HCT116 (cell line): ENCODE data around the gene STK32B. TPM values are rescaled to one million over a fixed set of nuclear protein-coding genes. Genes with fewer than 3 reads are reported as not detected.

ENCODE experiments used
- ATAC-seq: fragments of 200-7000 bp; cut with Tn5 transposase; 2 replicates; pipeline ENCODE4 v1.9.1; 2020; ENCODE audit warnings: mild to moderate bottlenecking, moderate library complexity
- BruUV-seq: library from RNA; stranded (reverse); fragments of 400-500 nt; replicated peaks from 2 replicates; lab custom pipeline; 2021; lab: Mats Ljungman, UMichigan
- CTCF ChIA-PET: fragments of 300-600 bp; sonication (Branson Sonifier 250); formaldehyde crosslinking; loops from one replicate; lab custom pipeline; 2021; ENCODE audit warnings: antibody characterized with exemption; lab: Charles Lee
- POLR2A ChIA-PET: fragments of 300-600, 350-600 bp; sonication (Branson Sonifier 250); formaldehyde crosslinking; loops from one replicate; lab custom pipeline; 2021; ENCODE audit warnings: antibody characterized with exemption; lab: Charles Lee
- RAD21 ChIA-PET, 2 experiments: fragments of 300-600 bp; sonication (Branson Sonifier 250); formaldehyde crosslinking; loops; one replicate each; lab custom pipeline; 2023; ENCODE audit warnings: low total read pairs in 2 of 2; ENCODE audit not compliant: uncharacterized antibody in 2 of 2, unreplicated experiment in 2 of 2, low non-redundant PET in 1 of 2; lab: Charles Lee
- DNase-seq: peaks from one replicate; pipeline ENCODE4 v3.0.0-alpha.2; 2010; ENCODE audit warnings: low read depth, low spot score
- H2AFZ ChIP-seq: fragments of 200-600 bp; shearing (Covaris generic), sonication (generic); 2 replicates; pipeline ENCODE4 v1.6.1; 2017; ENCODE audit warnings: low read depth, mixed run types, mixed read lengths, antibody characterized with exemption, low read length; ENCODE audit not compliant: poor library complexity, severe bottlenecking
- H3K27ac ChIP-seq: 2 replicates; pipeline ENCODE4 v1.5.1; 2012; ENCODE audit warnings: low read depth, low read length
- H3K27me3 ChIP-seq: fragments of 200-600 bp; sonication (generic); 2 replicates; pipeline ENCODE4 v1.6.1; 2016; ENCODE audit warnings: mixed run types, low read length, mixed read lengths; ENCODE audit not compliant: insufficient read depth
- H3K36me3 ChIP-seq, 2 experiments: fragments of 200-500 bp in 1 of 2; fragments of 200-600 bp in 1 of 2; sonication (Bioruptor generic) in 1 of 2; sonication (generic) in 1 of 2; 2 replicates each; pipeline versions ENCODE4 v1.5.1 to v1.6.1; 2014 to 2016; ENCODE audit warnings: low read length in 2 of 2, inconsistent platforms in 1 of 2, mixed read lengths in 1 of 2, mixed run types in 1 of 2; ENCODE audit not compliant: insufficient read depth in 2 of 2, control insufficient read depth in 1 of 2
- H3K4me1 ChIP-seq, 2 experiments: fragments of 200-600 bp in 1 of 2; sonication (generic) in 1 of 2; 2 replicates each; pipeline versions ENCODE4 v1.5.1 to v1.6.1; 2012 to 2017; ENCODE audit warnings: low read length in 2 of 2, inconsistent platforms in 1 of 2, mild to moderate bottlenecking in 1 of 2, mixed read lengths in 1 of 2, mixed run types in 1 of 2, moderate library complexity in 1 of 2; ENCODE audit not compliant: insufficient read depth in 2 of 2, control insufficient read depth in 1 of 2
- H3K4me2 ChIP-seq: fragments of 200-600 bp; sonication (generic); 2 replicates; pipeline ENCODE4 v1.6.1; 2017; ENCODE audit warnings: mixed run types, low read length, mixed read lengths
- H3K4me3 ChIP-seq, 2 experiments: fragments of 200-600 bp in 1 of 2; sonication (generic) in 1 of 2; replicated peaks in 1 of 2; 2 replicates each; pipeline ENCODE4 v1.5.1; 2011 to 2016; ENCODE audit warnings: low read length in 2 of 2, control low read depth in 1 of 2, low read depth in 1 of 2, mild to moderate bottlenecking in 1 of 2, mixed read lengths in 1 of 2, mixed run types in 1 of 2
- H3K79me2 ChIP-seq: fragments of 200-600 bp; sonication (generic); 2 replicates; pipeline ENCODE4 v1.6.1; 2017; ENCODE audit warnings: mild to moderate bottlenecking, mixed run types, low read length, moderate library complexity, mixed read lengths; ENCODE audit not compliant: insufficient read depth
- H3K9ac ChIP-seq: fragments of 200-600 bp; sonication (generic); 2 replicates; pipeline ENCODE4 v1.6.1; 2016; ENCODE audit warnings: low read length, mixed read lengths
- H3K9me2 ChIP-seq: fragments of 200-600 bp; sonication (generic), shearing (Covaris generic); 2 replicates; pipeline ENCODE4 v1.6.1; 2017; ENCODE audit warnings: mixed run types, mild to moderate bottlenecking, moderate library complexity; ENCODE audit not compliant: insufficient read depth
- H3K9me3 ChIP-seq, 2 experiments: fragments of 200-500 bp in 1 of 2; fragments of 200-600 bp in 1 of 2; sonication (Bioruptor generic) in 1 of 2; sonication (generic) in 1 of 2; 2 replicates each; pipeline ENCODE4 v1.6.1; 2014 to 2017; ENCODE audit warnings: low read length in 2 of 2, mixed read lengths in 2 of 2, inconsistent platforms in 1 of 2, low read depth in 1 of 2, mild to moderate bottlenecking in 1 of 2, mixed run types in 1 of 2, moderate library complexity in 1 of 2; ENCODE audit not compliant: control insufficient read depth in 1 of 2, insufficient read depth in 1 of 2
- H4K20me1 ChIP-seq: fragments of 200-600 bp; sonication (generic), shearing (Covaris generic); 2 replicates; pipeline ENCODE4 v1.6.1; 2017; ENCODE audit warnings: mixed run types, mild to moderate bottlenecking, moderate library complexity; ENCODE audit not compliant: insufficient read depth
- ATF3 ChIP-seq: IDR thresholded peaks from 2 replicates; pipeline ENCODE4 v1.6.1; 2012
- CBX3 ChIP-seq: IDR thresholded peaks from 2 replicates; pipeline ENCODE4 v1.6.1; 2012; ENCODE audit warnings: low read depth
- CEBPB ChIP-seq: IDR thresholded peaks from 2 replicates; pipeline ENCODE4 v1.6.1; 2012; ENCODE audit warnings: low read depth
- CTCF ChIP-seq, 3 experiments: fragments of 200-600 bp in 1 of 3; sonication (generic) in 1 of 3; IDR thresholded peaks in 2 of 3; conservative IDR thresholded peaks in 1 of 3; 2 replicates each; pipeline ENCODE4 v1.5.1; 2012 to 2017; ENCODE audit warnings: low read depth in 2 of 3, low read length in 2 of 3, antibody characterized with exemption in 1 of 3, borderline replicate concordance in 1 of 3, control low read depth in 1 of 3, mild to moderate bottlenecking in 1 of 3, mixed read lengths in 1 of 3, mixed run types in 1 of 3, moderate library complexity in 1 of 3; ENCODE audit not compliant: insufficient read depth in 1 of 3
- EGR1 ChIP-seq: IDR thresholded peaks from 2 replicates; pipeline ENCODE4 v1.6.1; 2012; ENCODE audit warnings: low read depth
- EZH2 ChIP-seq: fragments of 200-600 bp; sonication (generic); IDR thresholded peaks from 2 replicates; pipeline ENCODE4 v1.6.1; 2017; ENCODE audit warnings: antibody characterized with exemption, mixed run types
- EZH2phosphoT487 ChIP-seq: fragments of 200-600 bp; IDR thresholded peaks from 2 replicates; pipeline ENCODE4 v1.6.1; 2018; ENCODE audit warnings: antibody characterized with exemption, borderline replicate concordance
- FOSL1 ChIP-seq: IDR thresholded peaks from 2 replicates; pipeline ENCODE4 v1.6.1; 2012; ENCODE audit warnings: low read depth
- JUND ChIP-seq: IDR thresholded peaks from 2 replicates; pipeline ENCODE4 v1.6.1; 2012
- POLR2AphosphoS5 ChIP-seq: IDR thresholded peaks from 2 replicates; pipeline ENCODE4 v1.6.1; 2011; ENCODE audit warnings: mild to moderate bottlenecking, low read depth, low read length, moderate library complexity
- RAD21 ChIP-seq: IDR thresholded peaks from 2 replicates; pipeline ENCODE4 v1.6.1; 2012; ENCODE audit warnings: low read depth, mild to moderate bottlenecking
- REST ChIP-seq: IDR thresholded peaks from 2 replicates; pipeline ENCODE4 v1.6.1; 2012; ENCODE audit warnings: low read depth
- SIN3A ChIP-seq: IDR thresholded peaks from 2 replicates; pipeline ENCODE4 v1.6.1; 2012; ENCODE audit warnings: low read depth
- SRF ChIP-seq: IDR thresholded peaks from 2 replicates; pipeline ENCODE4 v1.6.1; 2012; ENCODE audit warnings: low read depth
- TCF7L2 ChIP-seq: IDR thresholded peaks from 2 replicates; pipeline ENCODE4 v1.7.0; 2011; ENCODE audit warnings: borderline replicate concordance, inconsistent platforms; ENCODE audit not compliant: insufficient read depth, insufficient read length; ENCODE audit errors: extremely low read depth
- YY1 ChIP-seq: IDR thresholded peaks from 2 replicates; pipeline ENCODE4 v1.6.1; 2011; ENCODE audit warnings: low read length, low read depth, moderate library complexity, mild to moderate bottlenecking; ENCODE audit not compliant: insufficient replicate concordance; ENCODE audit errors: extremely low read depth
- ZBTB33 ChIP-seq: IDR thresholded peaks from 2 replicates; pipeline ENCODE4 v1.6.1; 2011; ENCODE audit warnings: mild to moderate bottlenecking, low read length, moderate library complexity; ENCODE audit not compliant: insufficient replicate concordance; ENCODE audit errors: extremely low read depth
- ZFX ChIP-seq: fragments of 450-650 bp; IDR thresholded peaks from 2 replicates; pipeline ENCODE4 v1.6.1; 2017
- ZNF274 ChIP-seq: fragments of 200-500 bp; sonication (Bioruptor generic); IDR thresholded peaks from 2 replicates; pipeline ENCODE4 v1.6.1; 2014; ENCODE audit warnings: mild to moderate bottlenecking, low read depth, low read length, inconsistent platforms
- intact Hi-C: fragments of 100-400 bp; cut with micrococcal nuclease; formaldehyde crosslinking; loops from 2 replicates; pipeline ENCODE4 v1.10.0; 2022
- total RNA-seq: library from RNA; stranded (reverse); gene quantifications from one replicate; pipeline ENCODE4 v1.2.1, GENCODE V29; 2021; ENCODE audit not compliant: unreplicated experiment

The STK32B gene
- total RNA-seq, 1 experiment from 2014 or later: not detected

GRCh38 chr4:5212255-5213013 lies 161.2 kb downstream of the STK32B start:
- no peak overlapping the region for H3K4me3 ChIP-seq
- no peak for ATAC-seq
- H3K4me1 ChIP-seq: no peaks in the 10 kb centered on the region
- no TSS peak for BruUV-seq
- ChIA-PET POLR2A (no interaction called here), RAD21 (no interaction called here), CTCF (no interaction called here)
- H3K9me2 ChIP-seq: no peaks in the 10 kb centered on the region
- no peak overlapping the region for H2AFZ ChIP-seq
- peaks cover 52% of the 10 kb centered on the region for H3K27me3 ChIP-seq
- no peaks in the 10 kb centered on the region for H3K79me2 ChIP-seq
- no peak overlapping the region for H3K4me2 ChIP-seq
- TF ChIP-seq FOSL1 (no peak), POLR2AphosphoS5 (no peak), ZNF274 (no peak), RAD21 (no peak), EZH2 (no peak), CEBPB (no peak), CTCF (IDR thresholded peaks at IDR 0.05 in 2 of 3, conservative IDR thresholded peaks at IDR 0.05 in 1 of 3; ENCODE audit: borderline replicate concordance in 1 of 3, insufficient read depth in 1 of 3, low read depth in 2 of 3, low read length in 2 of 3) (no peak), SIN3A (no peak), CBX3 (no peak), YY1 (no peak), ATF3 (no peak), ZFX (no peak), ZBTB33 (no peak), JUND (no peak), REST (no peak), EZH2phosphoT487 (no peak), TCF7L2 (no peak), SRF (no peak), EGR1 (no peak)
- H3K9me3 ChIP-seq: no peaks in the 10 kb centered on the region
- intact Hi-C loops: no loop called here
- no peaks in the 10 kb centered on the region for H4K20me1 ChIP-seq
- DNase-seq: no peak
- no peaks in the 10 kb centered on the region for H3K36me3 ChIP-seq
- no peak overlapping the region for H3K27ac ChIP-seq
- no peak overlapping the region for H3K9ac ChIP-seq
